IPS-NIHi7 (cell line): ENCODE data around the gene RBP3.
A peak's percentile ranks its signal among the peaks of the same experiment; 100 is the strongest.

ENCODE experiments used
- DNase-seq: peaks from one replicate; pipeline ENCODE4 v3.0.0; 2012; ENCODE audit warnings: mixed read lengths; ENCODE audit errors: extremely low spot score

Gene RBP3

DNA sequence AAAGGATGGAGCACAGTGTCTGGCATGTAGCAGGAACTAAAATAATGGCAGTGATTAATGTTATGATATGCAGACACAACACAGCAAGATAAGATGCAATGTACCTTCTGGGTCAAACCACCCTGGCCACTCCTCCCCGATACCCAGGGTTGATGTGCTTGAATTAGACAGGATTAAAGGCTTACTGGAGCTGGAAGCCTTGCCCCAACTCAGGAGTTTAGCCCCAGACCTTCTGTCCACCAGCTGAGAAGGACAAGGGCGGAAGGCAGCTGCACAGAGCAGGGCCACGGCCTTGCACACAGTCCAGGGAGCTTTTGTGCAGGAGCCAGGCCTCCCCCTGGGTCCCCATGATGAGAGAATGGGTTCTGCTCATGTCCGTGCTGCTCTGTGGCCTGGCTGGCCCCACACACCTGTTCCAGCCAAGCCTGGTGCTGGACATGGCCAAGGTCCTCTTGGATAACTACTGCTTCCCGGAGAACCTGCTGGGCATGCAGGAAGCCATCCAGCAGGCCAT is at the start of gene RBP3:
Gene RBP3 (plus strand): TSS at position 226 of the 514 bp plus-strand sequence. CDS start 122 bp downstream, at position 348.
- DNase-seq, result no peak

DNA sequence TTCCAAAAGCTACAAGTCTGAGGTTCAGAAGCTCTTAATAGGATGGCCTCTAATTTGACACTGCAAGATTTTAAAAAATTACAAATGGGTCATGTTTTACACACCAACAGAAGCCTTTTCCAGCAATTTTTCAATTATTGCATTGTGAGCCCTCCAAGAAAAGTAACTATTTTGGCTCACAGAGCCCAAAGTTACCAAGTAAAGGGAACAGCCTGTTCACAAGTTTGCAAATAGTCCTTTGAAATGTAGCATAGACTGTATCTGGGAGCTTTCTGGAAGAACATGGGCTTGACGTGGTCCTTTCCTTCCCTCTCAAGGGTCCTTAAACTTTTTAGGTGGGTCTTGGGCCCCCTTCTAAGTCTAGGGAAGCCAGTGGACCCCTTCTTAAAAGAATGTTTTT is 49.4 kb upstream of the RBP3 start:
- DNase-seq, result no peak

DNA sequence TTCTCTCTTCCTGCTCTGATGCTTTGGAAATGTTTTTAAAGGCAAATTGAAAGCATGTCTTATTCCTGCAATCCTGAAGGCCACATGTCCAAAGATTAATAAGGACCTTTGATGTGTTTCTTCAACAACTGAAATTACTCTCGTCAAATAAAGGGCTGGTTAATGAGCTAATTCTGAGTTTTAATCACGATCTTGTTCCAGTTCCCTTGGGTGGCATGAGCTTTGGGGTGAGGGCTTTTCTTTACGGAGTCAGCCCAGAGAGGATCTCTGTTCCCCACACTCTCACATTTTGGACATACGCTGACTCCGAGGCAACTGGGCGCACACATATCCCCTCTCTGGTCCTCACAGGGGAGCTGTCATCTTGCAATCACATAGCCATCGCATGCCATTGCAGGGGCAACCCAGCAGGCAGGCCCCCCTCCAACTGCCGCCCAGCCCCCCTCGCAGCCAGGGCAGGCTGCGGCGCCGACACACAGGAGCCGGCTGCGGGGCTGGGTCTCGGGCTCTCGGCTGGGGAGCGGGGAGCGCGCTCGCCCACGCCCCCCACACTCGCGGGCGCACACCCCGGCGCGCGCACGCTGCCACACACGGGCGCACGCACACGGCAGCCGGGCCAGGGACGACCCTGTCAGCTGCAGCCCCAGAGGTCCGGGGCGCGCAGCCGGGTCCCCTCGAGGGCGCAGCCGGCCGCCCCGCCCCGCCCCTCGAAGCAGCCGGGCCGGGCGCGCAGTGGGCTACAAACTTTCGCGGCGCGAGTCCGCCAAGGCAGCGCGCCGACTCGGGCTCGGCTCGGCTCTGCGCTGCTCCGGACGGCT is 48.3 kb upstream of the RBP3 start, which contains the start of gene GDF10:
Gene GDF10 (plus strand): TSS at position 587 of the 818 bp plus-strand sequence. CDS start 455 bp downstream, outside the sequence.
- DNase-seq, result peak; percentile 38

DNA sequence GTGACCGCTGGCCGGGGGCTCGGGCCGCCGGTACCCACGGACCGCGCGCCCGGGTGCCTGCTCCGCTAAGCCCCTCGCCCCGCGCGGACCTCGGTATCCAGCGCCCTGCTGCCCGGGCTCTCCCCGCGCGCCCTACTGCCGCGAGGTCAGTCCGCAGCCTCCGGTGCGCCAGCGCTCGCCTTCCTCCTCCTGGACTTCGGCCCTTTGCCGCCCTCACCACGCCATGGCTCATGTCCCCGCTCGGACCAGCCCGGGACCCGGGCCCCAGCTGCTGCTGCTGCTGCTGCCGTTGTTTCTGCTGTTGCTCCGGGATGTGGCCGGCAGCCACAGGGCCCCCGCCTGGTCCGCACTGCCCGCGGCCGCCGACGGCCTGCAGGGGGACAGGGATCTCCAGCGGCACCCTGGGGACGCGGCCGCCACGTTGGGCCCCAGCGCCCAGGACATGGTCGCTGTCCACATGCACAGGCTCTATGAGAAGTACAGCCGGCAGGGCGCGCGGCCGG is 47.7 kb upstream of the RBP3 start:
- DNase-seq, result peak; percentile 34

DNA sequence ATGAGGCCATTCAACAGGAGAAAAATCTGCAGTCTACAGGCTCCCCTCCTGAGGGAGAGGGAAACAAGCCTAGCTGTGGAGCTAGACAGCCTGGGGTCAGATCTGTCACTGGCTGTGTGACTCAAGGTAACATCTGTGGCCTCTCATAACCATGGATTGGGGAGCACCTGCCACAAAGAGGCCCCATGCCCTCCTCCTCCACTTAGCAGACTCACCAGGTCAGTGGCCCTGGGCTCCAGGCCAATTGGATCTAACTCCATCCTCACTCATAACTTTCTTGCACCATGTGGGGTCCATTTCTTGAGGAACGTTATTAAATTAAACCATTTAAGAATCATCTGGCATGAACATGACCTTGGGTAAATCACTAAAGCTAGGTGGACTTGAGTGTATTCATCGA is 46.3 kb upstream of the RBP3 start:
- no peak for DNase-seq

- DNase-seq, result no peak
Measured at GRCh38 chr10:47303105-47303504, 45.1 kb upstream of the RBP3 start.

- no peak for DNase-seq
Measured at GRCh38 chr10:47303866-47304265, 44.3 kb upstream of the RBP3 start.

DNA sequence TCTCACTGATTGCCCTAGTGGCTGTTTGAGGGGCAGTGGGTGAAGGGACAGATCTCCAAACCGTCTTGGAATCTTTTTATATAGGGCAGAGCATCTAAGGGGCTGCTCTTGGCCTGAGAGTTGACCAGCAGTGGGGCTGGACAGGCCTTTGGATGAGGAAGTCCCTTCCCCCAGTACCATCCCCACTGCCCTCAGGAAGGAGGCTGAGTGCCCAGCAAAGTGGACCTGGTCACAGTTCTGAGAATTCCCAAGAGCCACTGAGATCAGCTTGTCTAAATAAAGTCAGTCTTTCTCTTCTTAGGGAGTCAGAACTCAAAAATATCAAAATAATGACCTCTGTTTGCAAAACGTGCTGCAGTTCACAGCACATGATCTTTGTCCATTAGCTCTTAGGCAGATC is 42.6 kb upstream of the RBP3 start:
- no peak for DNase-seq

GRCh38 chr10:47306387-47307210 is 41.6 kb upstream of the RBP3 start:
- no peak for DNase-seq

DNA sequence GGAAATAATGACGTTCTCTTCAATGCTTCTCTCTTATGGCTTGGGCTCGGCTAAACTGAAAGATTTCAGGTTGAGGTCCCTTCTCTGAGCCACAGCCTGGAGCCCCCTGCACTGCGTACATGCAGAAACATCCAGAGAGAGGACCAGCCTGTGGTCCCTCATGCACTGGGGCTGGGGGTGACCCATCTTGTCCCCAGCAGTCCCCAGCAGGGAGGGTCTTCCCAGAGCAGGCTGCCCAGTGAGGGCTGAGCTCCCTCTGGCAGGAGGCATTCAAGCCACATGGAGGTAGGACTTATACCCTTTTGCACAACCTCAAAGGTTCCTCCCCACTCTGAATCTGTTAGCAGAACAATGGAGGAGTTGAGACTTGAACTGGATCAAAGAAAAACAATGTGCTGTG is 40.8 kb upstream of the RBP3 start:
- no peak for DNase-seq

GRCh38 chr10:47308775-47309174 is 39.4 kb upstream of the RBP3 start:
- DNase-seq, result no peak

DNA sequence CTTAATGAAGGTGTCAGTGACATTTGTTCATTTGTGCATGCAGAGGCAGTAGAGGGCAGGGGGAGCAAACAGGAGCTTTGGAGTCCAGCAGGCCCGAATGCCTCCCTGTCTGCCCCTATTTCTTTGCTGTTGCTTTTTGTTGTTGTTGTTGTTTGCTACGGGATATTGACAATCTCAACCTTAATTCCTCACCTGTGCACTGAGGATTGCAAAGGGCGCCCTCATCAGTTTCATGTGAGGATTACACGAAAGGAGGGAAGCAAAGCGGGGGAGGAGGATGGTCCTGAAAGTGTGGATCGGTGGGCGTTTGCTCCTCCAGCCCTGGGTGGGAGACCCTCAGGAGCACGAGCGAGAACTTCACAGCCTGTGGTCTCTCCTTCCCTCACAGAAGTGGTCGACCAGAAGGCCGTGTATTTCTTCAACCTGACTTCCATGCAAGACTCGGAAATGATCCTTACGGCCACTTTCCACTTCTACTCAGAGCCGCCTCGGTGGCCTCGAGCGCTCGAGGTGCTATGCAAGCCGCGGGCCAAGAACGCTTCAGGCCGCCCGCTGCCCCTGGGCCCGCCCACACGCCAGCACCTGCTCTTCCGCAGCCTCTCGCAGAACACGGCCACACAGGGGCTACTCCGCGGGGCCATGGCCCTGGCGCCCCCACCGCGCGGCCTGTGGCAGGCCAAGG is 38.6 kb upstream of the RBP3 start:
- peak; percentile 56 for DNase-seq

- DNase-seq, result no peak
Measured at GRCh38 chr10:47310090-47310505, 38.1 kb upstream of the RBP3 start.

GRCh38 chr10:47311193-47311931 is 36.8 kb upstream of the RBP3 start:
- DNase-seq, result no peak

DNA sequence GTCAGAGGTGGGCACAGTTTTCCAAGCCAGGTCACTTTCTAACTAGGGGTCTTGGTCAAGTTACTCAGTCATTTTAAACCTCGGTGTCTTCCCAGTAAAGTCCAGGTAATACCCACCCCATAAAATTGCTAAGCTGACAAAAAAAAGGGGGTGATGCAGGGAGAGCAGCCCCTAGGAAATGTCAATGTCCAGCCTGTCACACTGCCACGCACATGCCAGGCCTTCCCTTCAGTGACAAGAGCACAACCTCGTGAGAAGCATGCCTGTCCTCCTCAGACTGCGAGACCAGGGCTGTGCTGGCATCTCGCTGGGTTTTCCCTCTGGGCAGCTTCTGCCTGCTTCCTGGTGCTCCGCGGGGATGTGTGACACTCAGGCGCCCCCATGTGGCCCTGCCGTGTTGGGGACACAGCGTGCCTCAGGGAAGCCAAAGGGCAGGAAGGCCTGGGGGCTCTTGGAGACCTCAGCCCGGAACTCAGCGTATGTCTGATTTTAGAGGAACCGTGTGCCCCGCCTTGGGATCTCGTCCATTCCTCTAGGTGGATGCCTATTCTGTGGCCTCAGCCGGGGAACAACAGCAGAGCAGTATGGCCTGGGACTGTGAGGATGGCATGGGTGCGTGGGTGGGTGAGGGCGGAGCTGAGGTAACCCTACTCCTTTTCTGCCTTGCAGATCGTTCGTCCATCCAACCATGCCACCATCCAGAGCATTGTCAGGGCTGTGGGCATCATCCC is 36.1 kb upstream of the RBP3 start:
- peak; percentile 87 for DNase-seq

DNA sequence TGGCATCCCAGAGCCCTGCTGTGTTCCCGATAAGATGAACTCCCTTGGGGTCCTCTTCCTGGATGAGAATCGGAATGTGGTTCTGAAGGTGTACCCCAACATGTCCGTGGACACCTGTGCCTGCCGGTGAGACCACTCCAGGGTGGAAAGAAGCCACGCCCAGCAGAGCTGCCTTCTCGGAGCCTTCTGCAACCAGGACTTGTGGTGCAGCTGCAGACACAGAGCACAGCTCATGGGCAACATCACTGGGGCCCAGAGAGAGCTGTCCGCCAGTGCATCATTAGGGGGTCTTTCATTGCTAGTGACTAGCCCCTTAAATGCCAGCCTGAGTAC is 35.5 kb upstream of the RBP3 start:
- no peak for DNase-seq

GRCh38 chr10:47314416-47314970 is 33.7 kb upstream of the RBP3 start:
- no peak for DNase-seq

DNA sequence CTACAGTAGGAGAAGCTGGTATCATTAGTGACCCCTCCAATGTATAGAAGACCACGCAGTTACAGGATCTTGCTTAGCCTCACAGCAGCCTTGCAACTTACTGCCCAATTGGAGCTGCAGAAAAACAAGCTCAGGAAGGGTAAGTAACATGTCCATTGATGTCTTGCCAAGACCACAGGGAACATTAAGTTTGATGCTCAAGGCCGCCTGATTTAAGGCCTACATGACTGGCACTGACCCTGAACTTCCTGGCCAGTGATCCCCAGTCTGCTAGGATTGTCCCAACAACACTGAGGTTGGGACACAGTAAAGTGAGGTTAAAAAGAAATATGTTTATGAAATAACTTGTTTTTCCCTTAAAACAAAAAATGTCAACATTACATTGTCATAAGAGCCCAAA is 32.7 kb upstream of the RBP3 start:
- no peak for DNase-seq

DNA sequence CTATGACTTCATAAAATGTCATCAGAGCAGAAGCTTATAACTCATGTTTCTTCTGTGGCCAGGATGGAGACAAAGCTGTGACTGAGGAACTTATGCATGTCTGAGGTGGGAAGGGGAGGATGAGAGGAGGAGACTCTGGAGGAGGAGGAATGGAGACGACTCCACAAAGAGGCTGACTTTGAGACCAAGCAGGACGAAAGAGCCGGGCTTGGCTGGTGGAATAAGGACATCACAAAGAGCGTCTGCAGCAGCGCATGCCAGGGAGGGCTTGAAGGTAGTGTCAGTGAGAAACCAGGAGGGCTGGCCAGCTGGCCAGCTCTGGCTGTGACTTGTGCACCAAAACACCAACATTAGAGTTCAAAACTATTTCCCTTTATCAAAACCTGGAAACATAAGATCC is 32.0 kb upstream of the RBP3 start:
- no peak for DNase-seq

DNA sequence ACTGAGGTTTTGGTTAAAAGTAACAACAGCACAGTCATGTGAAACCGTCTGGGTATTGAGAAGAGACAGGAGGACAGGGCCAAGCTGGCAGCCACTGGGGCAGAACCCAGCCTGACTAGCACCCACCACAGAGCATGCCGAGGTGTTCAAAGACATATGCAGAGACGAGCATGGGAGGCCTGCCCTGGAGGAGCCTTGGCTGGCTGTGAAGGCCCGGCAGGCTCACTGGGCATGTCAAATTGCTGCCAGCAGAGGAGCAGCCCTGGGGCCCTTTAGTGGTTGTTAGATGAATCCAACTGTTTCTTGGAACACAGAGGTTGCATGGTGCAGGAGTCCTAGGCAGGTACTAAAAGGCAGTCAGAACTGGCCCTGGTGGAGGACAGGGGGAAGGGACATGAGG is 30.9 kb upstream of the RBP3 start:
- DNase-seq, result no peak
